Adipose tissue (tissue), 3 donors: ENCODE data around the gene CCNE1. TPM values are rescaled to one million over a fixed set of nuclear protein-coding genes. Genes with fewer than 3 reads are reported as not detected.

ENCODE experiments used
- H3K27ac ChIP-seq: one replicate; pipeline ENCODE4 v1.5.1; 2013; ENCODE audit warnings: low read depth, low read length
- WGBS, 3 donors: extraction: QIAGEN DNeasy Blood & Tissue Kit; methylation state at CpG; one replicate each; pipeline ENCODE4 v1.1.7; 2013; 5-methylcytosine and 5-hydroxymethylcytosine counted together
- polyA plus RNA-seq, 3 donors: library from polyadenylated mRNA; stranded (reverse); fragments of 200-250 nt; gene quantifications; one replicate each; pipeline ENCODE4 v1.2.3, GENCODE V29; 2013
- donor health status: healthy with polysubstance abuse.
- donor health status: Bipolar disorder and iron deficiency.
- donor health status: healthy.

CCNE1 gene
- polyA plus RNA-seq, 3 donors: 0.54 to 3.6 (median 1.0) TPM

- 75 to 79% (median 79%) methylated on average over 20 of the region's 20 CpGs for WGBS, 3 donors
- no peak overlapping the region for H3K27ac ChIP-seq
These were observed 44.1 kb downstream of the CCNE1 start for GRCh38 chr19:29855741-29856500.

DNA sequence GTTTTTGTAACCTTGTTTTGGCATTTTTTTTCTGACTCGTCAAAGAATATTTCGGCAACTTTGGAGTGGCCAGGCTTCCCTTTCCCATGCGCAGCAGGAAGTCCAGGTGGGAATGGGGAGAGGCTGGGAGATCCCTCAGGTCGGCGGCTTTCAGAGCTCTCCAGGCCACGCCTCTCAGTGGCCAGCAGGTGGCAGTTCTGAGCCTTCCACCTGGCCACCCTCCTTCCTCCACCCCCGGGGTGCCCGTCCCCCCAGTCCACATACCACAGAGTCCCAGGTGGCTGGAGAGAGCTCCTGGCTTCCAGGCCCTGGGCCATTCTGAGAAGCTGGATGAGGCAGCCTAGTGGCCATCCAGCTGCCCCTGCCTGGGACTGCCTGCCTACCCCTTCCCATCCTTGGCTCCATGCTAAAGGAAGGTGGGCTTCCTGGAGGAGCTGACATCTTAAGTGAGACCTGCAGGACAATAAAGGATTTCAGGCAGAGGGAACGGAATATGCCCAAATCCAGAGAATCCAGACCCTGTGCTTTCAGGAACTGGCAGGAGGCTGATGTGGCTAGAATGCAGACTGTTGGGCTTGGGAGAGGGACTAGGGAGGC is 46.3 kb downstream of the CCNE1 start:
- 18 to 25% (median 23%) methylated on average over 9 of the region's 9 CpGs for WGBS, 3 donors
- no peak overlapping the region for H3K27ac ChIP-seq

GRCh38 chr19:29858621-29859020 is 46.8 kb downstream of the CCNE1 start:
- 38 to 43% (median 43%) methylated on average over 13 of the region's 13 CpGs for WGBS, 3 donors

DNA sequence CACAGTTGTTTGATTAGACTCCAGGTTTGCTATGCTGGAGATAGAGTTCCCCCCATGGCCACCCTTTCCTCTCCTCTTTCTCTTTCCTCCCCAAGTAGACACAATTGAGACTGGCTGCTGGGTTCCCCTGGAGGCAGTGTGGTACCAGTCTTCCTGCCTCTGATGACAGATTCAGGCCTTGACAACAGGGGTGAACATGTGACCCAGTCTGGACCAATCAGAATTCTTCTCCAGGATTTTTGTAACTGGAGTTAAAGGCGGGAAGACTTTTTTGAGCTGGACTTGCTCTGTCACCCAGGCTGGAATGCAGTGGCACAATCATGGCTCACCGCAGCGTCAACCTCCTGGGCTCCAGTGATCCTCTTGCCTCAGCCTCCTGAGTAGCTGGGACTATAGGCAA is 48.7 kb downstream of the CCNE1 start:
- 66 to 87% (median 86%) methylated on average over 3 of the region's 3 CpGs for WGBS, 3 donors
- no peak overlapping the region for H3K27ac ChIP-seq

More at GRCh38 chr19:29858621-29859020, 46.8 kb downstream of the CCNE1 start:
- no peak overlapping the region for H3K27ac ChIP-seq

DNA sequence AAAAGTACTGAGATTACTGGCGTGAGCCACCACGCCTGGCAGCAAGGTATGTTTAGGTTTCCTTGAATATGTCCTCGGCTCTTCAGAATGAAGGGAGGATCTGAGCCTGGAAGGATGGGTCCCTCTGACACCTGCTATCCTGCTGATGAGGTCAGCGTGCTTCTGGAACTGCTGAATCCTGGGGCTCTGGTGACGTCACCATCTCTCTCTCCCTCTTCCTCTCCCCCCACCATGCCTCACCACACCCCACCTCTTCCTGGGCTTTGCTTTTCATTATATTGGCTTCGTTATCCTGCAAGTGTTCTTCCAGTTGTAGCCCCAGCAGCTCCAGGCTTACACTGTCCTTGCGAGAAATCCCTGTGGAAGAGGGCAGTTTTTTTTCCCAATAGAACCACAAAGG is 49.8 kb downstream of the CCNE1 start:
- 73 to 80% (median 77%) methylated on average over 7 of the region's 7 CpGs for WGBS, 3 donors
- H3K27ac ChIP-seq: no peak overlapping the region

GRCh38 chr19:29866011-29866410 is 54.2 kb downstream of the CCNE1 start:
- no peak overlapping the region for H3K27ac ChIP-seq
- WGBS, 3 donors: 54 to 72% (median 65%) methylated on average over 5 of the region's 5 CpGs

GRCh38 chr19:29867984-29868383 is 56.2 kb downstream of the CCNE1 start:
- WGBS, 3 donors: 74 to 90% (median 78%) methylated on average over 1 of the region's 1 CpG

DNA sequence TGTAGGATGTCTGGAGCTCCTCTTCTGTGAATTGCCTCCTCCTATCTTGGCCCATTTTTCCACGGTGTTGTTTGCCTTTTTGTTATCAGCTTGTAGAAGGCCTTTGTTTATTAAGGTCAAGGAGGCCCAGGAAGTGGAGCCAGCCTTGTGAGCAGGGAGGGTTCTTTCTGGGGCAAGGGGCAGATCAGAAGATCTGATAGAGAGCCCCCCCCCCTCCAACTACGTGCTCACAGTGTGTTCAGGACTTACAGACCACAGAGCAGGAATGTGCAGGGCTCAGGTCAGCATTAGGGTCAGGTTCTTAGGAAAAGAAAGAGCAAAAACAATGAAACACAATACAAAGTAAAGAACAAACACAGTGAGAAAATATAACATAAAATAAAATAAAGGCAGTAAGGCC is 59.4 kb downstream of the CCNE1 start:
- H3K27ac ChIP-seq: no peak overlapping the region
- 34 to 53% (median 40%) methylated on average over 2 of the region's 2 CpGs for WGBS, 3 donors

More at GRCh38 chr19:29867984-29868383, 56.2 kb downstream of the CCNE1 start:
- H3K27ac ChIP-seq: no peak overlapping the region

- 11 to 12% (median 11%) methylated on average over 33 of the region's 33 CpGs for WGBS, 3 donors
- no peak overlapping the region for H3K27ac ChIP-seq
These were observed 60.5 kb downstream of the CCNE1 start for GRCh38 chr19:29872224-29872731.

GRCh38 chr19:29873024-29873800 is 61.4 kb downstream of the CCNE1 start:
- WGBS, 3 donors: 2 to 5% (median 2%) methylated on average over 40 to 77 of the region's 77 CpGs
- H3K27ac ChIP-seq: no peak overlapping the region

Other genes starting within 250 kb of the CCNE1 start
- 10 to 100 TPM; 42.4 to 67.7 (median 54.5) TPM for gene POP4, start 205.7 kb upstream of the CCNE1 start, polyA plus RNA-seq
- gene PLEKHF1, start 146.5 kb upstream of the CCNE1 start, polyA plus RNA-seq: 10 to 100 TPM in 1 of 3 donors, 1 to 10 TPM in 2; 5.9 to 15.1 (median 9.9) TPM
- gene C19orf12, start 96.7 kb upstream of the CCNE1 start, polyA plus RNA-seq: 100 to 1,000 TPM in 1 of 3 donors, 10 to 100 TPM in 2; 24.1 to 144 (median 47.1) TPM
- 10 to 100 TPM; 21.8 to 35.1 (median 32.5) TPM for gene URI1, start 130.2 kb downstream of the CCNE1 start, polyA plus RNA-seq